HG03097 (cell line): ENCODE data around the gene CEP19.

Experiments
- ATAC-seq: cut with Tn5 transposase; IDR thresholded peaks from one replicate; pipeline ENCODE4 v1.9.1; 2021; ENCODE audit not compliant: unreplicated experiment, low FRiP score

Gene CEP19

GRCh38 chr3:196712514-196713413, 714 bp upstream of the CEP19 start:
- ATAC-seq: peak; percentile 3

- ATAC-seq: no peak
Measured at GRCh38 chr3:196708467-196708866, 3.6 kb downstream of the CEP19 start.

GRCh38 chr3:196707566-196707965, 4.5 kb downstream of the CEP19 start:
- ATAC-seq: no peak

GRCh38 chr3:196706731-196707130, 5.3 kb downstream of the CEP19 start:
- ATAC-seq: no peak

GRCh38 chr3:196706327-196706726, 5.7 kb downstream of the CEP19 start:
- ATAC-seq: no peak

GRCh38 chr3:196700801-196701200, 11.2 kb downstream of the CEP19 start:
- ATAC-seq: no peak

- no peak for ATAC-seq
Measured at GRCh38 chr3:196699749-196700148, 12.3 kb downstream of the CEP19 start.

- ATAC-seq: no peak
Measured at GRCh38 chr3:196697270-196697669, 14.8 kb downstream of the CEP19 start.

- ATAC-seq: no peak
Measured at GRCh38 chr3:196695849-196696226, 16.2 kb downstream of the CEP19 start.

- ATAC-seq: no peak
Measured at GRCh38 chr3:196694941-196695848, 16.9 kb downstream of the CEP19 start.

GRCh38 chr3:196694202-196694638, 17.8 kb downstream of the CEP19 start:
- ATAC-seq: no peak

GRCh38 chr3:196691386-196691785, 20.7 kb downstream of the CEP19 start:
- ATAC-seq: no peak

- ATAC-seq: no peak
Measured at GRCh38 chr3:196689941-196690660, 21.9 kb downstream of the CEP19 start.

GRCh38 chr3:196688349-196688748, 23.7 kb downstream of the CEP19 start:
- ATAC-seq: no peak

GRCh38 chr3:196686436-196686835, 25.6 kb downstream of the CEP19 start:
- no peak for ATAC-seq

- ATAC-seq: peak; percentile 81
Measured at GRCh38 chr3:196684548-196685407, 27.3 kb downstream of the CEP19 start.

GRCh38 chr3:196677931-196678330, 34.1 kb downstream of the CEP19 start:
- ATAC-seq: no peak

- ATAC-seq: no peak
Measured at GRCh38 chr3:196677353-196677752, 34.7 kb downstream of the CEP19 start.

GRCh38 chr3:196673632-196674031, 38.4 kb downstream of the CEP19 start:
- ATAC-seq: no peak

GRCh38 chr3:196670339-196670738, 41.7 kb downstream of the CEP19 start:
- ATAC-seq: no peak
